Measurements from ENCODE around the gene RRAGA.
"Not testable (repeated sequence)": the region's sequence is repeated elsewhere in the genome, so short reads cannot be mapped to it uniquely, and the experiment has no call there.

The RRAGA gene, protein sequence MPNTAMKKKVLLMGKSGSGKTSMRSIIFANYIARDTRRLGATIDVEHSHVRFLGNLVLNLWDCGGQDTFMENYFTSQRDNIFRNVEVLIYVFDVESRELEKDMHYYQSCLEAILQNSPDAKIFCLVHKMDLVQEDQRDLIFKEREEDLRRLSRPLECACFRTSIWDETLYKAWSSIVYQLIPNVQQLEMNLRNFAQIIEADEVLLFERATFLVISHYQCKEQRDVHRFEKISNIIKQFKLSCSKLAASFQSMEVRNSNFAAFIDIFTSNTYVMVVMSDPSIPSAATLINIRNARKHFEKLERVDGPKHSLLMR

DNA sequence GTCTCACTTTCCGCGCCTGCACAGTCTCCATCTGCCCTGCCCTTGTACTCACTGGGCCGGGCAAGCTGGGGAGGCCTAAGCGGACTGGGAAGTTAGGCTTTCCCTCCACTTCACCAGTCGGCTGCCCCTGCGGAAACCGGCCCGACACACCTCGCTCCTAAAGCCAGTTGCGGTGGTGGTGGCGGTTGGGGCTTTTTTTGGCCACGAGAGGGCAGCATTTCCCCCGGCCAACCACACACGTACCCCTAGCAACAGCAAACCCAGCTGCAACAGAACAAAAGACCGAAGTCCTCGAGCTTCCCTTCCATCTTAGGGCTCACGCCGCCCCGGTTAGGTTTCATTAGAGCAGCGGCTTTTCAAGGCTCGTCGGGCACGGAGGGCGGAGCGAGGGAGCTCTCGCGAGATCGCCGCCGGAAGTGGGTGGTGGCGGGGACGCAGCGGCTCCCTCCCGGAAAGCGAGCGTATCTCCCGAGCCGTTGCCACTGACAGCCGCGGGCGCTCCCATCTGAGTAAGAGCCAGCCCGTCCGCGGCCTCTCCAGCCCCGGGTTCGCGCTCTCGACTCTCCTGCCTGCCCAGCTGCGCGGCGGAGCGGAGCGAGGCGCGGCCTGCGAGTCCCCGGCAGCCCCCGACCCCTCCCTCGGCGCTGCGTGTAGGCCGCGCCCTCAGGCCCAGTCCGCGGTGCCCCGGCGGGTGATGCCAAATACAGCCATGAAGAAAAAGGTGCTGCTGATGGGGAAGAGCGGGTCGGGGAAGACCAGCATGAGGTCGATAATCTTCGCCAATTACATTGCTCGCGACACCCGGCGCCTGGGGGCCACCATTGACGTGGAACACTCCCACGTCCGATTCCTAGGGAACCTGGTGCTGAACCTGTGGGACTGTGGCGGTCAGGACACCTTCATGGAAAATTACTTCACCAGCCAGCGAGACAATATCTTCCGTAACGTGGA is at the start of gene RRAGA:
Gene RRAGA (plus strand): TSS at position 462 of the 951 bp plus-strand sequence. CDS start 233 bp downstream, at position 695.
- peak; percentile 95 for DNase-seq (ENCODE audit: low spot score)

DNA sequence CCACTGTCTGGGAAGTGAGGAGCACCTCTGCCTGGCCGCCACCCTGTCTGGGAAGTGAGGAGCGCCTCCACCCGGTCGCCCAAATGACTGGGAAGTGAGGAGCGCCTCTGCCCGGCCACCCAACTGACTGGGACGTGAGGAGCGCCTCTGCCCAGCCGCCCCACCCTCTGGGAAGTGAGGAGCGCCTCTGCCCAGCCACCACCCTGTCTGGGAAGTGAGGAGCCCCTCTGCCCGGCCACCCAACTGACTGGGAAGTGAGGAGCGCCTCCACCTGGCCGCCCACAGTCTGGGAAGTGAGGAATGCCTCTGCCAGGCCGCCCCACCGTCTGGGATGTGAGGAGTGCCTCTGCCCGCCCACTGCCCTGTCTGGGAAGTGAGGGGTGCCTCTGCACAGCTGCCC is 49.1 kb upstream of the RRAGA start:
- no peak for DNase-seq (ENCODE audit: low spot score)

DNA sequence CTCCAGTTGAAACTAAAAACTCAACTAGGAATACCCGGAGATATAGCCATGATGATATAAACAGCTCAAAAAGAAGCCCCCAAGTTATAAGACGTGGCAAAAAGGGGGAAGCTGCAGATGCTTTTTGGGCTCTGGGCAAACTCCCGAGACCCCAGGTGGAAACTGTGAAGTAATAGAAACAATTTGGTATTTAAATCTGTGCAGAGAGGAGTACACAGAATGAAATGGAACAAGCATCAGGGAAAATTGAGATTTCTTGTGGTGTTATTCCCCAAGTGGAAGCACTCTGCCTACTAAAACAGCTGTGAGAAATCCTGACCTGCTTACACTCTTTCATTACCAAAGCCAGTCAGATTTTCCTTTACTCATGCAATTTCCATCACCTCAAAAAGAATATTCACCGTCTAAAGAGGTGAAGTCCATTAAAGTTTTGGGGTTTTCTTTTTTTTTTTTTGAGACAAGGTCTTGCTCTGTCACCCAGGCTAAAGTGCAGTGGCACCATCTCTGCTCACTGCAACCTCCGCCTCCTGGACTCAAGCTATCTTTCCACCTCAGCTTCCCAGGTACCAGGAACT is 39.7 kb upstream of the RRAGA start:
- DNase-seq (ENCODE audit: low spot score) = no peak

DNA sequence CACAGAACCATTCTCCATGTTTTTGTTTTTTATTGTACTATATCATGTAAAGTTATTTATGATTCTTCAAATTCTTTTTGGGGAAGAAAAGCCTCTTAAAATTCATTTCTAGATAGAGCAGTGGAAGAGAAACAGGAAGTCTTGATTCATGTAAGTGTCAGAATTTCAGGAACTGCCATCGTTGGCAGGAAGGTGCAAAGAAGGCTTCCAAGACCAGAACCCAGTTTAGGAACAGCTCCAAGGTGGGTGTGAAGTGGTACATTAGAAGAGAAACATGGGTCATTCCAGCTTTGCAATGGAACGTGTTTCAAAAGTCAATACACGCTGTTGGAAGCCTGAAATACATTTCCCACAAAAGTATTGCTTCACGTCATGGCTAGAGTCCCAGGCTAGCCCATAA is 31.0 kb upstream of the RRAGA start:
- DNase-seq (ENCODE audit: low spot score) = no peak

DNA sequence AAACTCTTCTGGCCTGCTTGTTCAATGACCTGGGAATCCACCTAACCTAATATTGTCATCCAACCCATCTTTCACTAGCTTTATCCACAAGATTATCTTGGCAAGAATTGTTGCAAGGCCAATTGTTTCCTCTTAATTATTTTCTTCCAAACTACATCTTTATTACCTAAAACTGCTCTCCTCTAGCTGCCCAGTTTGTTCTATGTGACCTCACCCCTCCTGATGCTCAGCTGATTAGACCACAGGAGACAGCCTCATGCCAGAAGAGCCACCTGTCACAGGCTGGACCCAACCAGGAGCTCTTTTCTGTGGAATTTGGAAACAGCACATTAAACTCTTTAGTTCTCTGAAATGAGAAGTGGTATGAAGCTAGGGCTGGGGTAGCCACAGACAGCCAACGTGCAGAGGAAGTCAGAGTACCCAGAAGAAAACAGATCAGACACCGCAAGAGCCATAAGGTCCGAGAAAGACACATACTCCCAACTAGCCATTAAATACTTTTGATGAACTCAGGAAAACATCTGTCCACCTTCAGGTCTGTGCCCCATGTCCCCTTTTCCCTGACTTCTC is 28.3 kb upstream of the RRAGA start:
- DNase-seq (ENCODE audit: low spot score) = no peak

DNA sequence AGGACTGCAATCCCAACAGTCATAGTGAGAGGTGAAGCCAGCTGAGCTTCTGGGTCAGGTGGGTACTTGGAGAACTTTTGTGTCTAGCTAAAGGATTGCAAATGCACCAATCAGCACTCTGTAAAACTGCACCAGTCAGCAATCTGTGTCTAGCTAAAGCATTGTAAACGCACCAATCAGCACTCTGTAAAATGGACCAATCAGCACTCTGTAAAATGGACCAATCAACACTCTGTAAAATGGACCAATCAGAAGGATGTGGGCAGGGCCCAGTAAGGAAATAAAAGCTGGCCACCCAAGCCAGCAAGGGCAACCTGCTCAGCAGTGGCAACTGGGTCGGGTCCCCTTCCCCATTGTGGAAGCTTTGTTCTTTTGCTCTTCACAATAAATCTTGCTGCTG is 27.6 kb upstream of the RRAGA start:
- DNase-seq (ENCODE audit: low spot score) = not testable (repeated sequence)

DNA sequence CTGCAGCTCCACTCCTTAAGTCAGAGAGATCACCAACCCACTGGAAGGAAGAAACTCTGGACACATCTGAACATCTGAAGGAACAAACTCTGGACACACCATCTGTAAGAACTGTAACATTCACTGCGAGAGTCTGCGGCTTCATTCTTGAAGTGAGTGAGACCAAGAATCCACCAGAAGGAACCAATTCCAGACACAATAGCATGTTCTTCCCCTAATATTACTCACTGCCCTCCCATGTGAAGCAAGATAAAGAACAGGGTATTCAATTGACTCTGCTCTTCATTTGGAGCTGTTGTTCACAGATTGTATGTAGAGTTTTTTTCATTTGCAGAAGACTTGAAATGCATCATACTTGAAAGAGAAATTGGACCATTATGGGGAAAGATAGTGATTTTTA is 27.0 kb upstream of the RRAGA start:
- DNase-seq (ENCODE audit: low spot score) = no peak

DNA sequence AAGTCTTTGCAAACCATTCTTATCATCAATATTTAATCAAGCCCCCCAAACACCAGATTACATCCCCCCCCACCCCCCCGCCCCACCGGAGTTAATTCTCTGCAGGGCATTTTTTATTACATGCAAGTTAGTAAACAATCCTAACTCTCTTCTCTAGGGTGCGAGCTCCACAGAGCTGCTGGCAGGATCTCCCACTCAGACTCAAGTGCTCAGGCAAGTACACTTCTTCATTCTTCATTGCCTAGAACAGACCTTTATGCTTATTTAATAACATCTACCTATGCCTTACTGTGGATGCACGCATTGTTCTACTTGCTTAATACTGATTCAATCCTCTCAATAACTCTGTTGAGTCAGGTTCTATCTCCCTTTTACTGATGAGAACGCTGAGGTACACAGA is 26.1 kb upstream of the RRAGA start:
- no peak for DNase-seq (ENCODE audit: low spot score)

DNA sequence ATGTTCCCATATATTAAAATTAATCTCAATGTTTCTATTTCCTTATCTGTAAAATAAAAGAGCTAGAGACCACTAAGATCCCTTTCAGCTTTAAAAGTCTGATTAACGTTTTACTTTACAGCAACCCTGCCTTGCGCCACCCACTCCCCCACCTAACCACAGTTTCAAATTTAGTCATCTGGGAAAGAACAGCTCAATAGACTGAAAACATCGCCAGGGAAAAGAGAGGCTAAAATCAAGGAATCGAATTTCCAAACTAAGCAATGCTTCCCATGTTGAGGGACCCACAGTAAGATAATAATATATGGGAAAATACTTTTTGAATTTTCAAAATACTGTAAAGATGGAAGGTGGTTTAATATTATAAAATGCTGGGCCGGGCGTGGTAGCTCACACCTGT is 22.9 kb upstream of the RRAGA start:
- DNase-seq (ENCODE audit: low spot score) = no peak

DNA sequence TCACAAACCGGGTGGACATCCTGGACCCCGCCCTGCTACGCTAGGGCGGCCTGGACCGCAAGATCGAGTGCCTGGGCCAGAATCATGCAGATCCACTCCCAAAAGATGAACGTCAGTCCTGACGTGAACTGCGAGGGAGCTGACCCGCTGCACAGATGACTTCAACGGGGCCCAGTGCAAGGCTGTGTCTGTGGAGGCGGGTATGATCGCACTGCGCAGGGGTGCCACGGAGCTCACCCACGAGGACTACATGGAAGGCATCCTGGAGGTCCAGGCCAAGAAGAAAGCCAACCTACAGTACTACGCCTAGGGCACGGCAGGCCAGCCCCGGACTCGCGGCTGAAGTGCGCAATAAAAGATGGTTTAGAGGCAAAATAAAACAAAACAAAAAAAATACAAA is 21.4 kb upstream of the RRAGA start:
- DNase-seq (ENCODE audit: low spot score) = no peak

DNA sequence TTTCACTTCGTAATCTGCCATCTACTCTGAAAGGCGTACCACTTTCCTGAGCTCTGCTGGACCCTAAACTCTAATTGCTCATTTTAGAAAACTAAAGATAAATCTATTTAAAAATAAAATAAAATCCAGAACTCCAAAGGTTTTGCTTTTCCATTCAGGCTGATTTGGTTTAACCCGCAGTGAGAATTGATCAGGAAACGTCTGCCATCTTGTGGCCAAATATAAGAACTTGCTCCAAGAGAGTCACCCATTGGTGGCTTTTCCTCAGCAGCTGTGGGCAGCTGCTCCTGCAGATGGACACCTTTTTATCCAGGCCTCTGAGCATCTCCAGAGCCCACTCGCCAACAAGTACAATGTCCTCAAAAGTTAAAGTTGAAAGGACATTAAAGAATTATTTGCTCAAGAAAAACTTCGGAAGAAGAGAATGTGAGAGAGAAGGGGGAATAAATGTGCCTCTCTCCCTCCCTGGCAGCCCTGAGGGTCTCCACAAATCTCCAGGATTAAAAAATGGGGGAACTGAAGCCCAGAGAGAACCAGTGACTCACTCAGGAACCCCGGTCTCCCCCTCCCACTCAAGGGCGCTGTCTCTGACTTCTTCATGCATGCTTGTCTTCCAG is 20.3 kb upstream of the RRAGA start:
- DNase-seq (ENCODE audit: low spot score) = peak; percentile 50

DNA sequence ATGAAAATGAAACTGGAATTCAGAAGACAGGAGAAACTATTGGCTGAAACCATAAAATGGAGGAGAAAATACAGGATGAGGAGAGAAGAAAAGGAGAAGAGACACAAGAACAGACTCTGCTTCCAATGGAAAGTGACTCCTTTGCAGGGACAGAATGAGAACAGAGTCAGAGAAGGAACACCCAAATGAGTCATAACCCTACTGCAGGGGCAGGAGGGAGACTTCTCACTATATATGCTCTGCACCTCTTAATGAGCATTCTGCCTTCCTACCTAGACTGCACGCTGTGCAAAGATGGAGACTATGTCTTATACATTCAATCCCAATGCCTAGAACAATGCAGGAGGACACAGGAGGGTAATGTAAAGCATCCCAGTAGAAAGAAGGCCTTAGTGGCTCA is 18.3 kb upstream of the RRAGA start:
- DNase-seq (ENCODE audit: low spot score) = no peak

DNA sequence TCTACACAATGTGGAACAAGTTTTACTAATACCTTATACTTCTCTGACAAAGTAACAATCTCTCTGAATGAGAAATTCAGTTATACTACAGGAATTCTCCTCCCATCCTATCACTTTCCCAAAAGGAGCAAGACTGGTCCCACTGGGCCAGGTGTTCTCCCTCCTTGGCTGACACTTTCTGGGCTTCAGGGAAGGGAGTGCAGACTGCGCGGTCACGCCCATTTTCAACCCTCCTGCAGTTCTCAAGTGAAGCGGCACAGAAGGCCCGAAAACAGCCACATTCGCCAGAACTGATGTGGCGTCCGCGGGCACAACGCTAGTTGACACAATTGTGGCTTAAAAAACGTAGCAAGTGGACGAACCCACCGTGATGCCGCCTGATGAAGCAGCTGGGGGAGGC is 16.8 kb upstream of the RRAGA start:
- DNase-seq (ENCODE audit: low spot score) = no peak

DNA sequence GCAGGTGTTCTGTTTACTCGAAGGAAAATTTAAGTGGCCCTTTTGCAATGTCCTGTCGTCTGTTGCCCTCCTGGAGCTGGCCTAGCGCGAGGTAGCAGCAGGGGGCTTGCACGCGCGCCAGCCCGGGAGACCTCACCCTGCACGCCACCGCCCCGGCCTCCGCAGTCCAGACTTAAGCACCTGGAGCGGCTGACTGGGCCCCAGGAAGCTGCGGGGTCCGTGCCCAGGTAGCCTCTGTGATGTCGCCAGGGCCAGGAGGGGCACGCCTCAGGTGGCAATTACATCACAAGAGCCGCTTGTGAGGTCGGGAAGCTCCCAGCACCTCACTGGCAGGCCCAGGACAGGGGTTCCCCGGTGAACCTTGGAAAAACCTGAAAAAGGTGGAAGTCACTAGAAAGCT is 16.2 kb upstream of the RRAGA start, which contains the start of gene SAXO1:
Gene SAXO1 (minus strand): TSS at position 195 of the 400 bp plus-strand sequence. CDS start 301 bp downstream, outside the sequence.
- DNase-seq (ENCODE audit: low spot score) = no peak

DNA sequence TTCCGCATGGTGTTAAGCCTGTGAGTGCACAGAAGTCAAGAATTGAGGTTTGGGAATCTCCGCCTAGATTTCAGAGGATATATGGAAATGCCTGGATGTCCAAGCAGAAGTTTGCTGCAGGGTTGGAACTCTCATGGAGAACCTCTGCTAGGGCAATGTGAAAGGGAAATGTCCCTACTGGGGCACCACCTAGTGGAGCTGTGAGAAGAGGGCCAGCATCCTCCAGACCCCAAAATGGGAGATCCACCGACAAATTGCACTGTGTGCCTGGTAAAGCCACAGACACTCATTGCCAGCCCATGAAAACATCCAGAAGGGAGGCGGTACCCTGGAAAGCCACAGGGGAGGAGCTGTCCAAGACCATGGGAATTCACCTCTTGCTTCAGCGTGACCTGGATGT is 12.6 kb upstream of the RRAGA start:
- no peak for DNase-seq (ENCODE audit: low spot score)

DNA sequence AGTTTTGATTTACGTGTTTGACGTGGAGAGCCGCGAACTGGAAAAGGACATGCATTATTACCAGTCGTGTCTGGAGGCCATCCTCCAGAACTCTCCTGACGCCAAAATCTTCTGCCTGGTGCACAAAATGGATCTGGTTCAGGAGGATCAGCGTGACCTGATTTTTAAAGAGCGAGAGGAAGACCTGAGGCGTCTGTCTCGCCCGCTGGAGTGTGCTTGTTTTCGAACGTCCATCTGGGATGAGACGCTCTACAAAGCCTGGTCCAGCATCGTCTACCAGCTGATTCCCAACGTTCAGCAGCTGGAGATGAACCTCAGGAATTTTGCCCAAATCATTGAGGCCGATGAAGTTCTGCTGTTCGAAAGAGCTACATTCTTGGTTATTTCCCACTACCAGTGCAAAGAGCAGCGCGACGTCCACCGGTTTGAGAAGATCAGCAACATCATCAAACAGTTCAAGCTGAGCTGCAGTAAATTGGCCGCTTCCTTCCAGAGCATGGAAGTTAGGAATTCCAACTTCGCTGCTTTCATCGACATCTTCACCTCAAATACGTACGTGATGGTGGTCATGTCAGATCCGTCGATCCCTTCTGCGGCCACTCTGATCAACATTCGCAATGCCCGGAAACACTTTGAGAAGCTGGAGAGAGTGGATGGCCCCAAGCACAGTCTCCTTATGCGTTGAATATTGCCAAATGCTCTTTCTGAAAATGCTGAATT is 850 bp downstream of the RRAGA start:
- peak; percentile 35 for DNase-seq (ENCODE audit: low spot score)

DNA sequence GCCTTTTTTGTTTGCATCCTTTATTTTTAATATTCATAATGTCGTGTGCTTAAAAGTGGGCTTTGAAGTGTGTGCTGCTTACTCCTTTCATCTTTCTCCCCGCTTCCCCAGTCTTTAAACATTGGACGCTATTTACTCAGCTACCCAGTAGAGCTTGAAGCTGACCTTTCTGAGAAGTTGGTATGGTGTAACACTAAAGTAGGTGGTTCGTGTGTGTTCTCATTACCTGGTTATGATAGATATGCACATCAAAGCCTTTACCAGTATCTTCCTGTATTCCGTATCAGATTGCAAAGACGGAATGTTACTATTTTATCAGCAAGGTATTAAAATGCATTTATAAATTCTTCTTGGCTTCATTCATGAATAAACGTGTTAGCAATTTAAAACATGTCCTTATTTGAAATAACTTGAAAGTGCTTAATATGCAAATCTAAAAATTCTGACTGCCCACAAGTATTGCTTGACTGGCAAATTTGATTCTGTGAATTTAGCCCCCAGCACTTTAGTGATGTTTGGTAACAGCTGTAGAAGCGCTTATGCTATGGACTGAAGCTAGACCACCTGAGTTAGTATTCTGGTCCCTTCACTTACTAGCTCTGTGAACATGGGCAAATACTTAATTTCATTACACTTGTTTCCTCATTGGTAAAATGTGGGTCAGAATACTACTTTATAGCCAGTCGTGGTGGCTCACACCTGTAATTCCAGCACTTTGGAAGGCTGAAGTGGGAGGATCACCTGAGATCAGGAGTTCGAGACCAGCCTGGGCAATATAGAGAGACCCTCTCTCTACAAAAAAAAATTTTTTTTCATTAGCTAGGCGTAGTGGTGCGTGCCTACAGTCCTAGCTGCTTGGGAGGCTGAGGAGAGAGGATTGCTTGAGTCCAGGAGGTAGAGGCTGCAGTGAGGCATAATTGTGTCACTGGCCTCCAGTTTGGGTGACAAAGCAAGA is 1.7 kb downstream of the RRAGA start:
- DNase-seq (ENCODE audit: low spot score) = no peak

DNA sequence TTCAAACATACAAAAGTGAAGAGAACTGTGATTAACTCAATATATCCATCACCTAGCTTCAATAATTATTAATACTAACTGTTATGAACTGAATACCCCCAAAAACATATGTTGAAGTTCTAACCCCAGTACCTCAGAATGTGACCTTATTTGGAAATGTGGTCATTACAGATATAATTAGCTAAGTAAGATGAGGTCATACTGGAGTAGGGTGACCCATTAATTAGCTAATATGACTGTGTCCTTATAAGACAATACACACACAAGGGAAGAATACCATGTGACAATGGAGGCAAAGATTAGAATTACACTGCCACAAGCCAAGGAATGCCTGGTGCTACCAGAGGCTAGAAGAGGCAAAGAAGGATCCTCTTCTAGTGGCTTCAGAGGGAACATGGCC is 7.8 kb downstream of the RRAGA start:
- no peak for DNase-seq (ENCODE audit: low spot score)

DNA sequence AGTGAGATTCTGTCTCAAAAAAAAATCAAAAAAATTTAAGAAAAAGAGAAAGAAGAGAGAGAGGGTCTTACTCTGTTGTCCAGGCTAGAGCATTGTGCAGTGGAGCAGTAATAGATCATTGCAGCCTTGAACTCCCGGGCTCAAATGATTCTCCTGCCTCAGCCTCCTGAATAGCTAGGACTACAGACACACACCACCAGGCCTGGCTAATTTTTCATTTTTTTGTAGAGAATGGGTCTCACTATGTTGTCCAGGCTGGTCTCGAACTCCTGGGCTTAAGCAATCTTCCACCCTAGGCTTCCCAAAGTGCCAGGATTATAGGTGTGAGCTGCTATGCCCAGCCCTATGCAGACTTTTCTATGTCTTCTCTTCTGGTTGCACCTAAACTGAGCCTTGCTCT is 25.0 kb downstream of the RRAGA start:
- no peak for DNase-seq (ENCODE audit: low spot score)

DNA sequence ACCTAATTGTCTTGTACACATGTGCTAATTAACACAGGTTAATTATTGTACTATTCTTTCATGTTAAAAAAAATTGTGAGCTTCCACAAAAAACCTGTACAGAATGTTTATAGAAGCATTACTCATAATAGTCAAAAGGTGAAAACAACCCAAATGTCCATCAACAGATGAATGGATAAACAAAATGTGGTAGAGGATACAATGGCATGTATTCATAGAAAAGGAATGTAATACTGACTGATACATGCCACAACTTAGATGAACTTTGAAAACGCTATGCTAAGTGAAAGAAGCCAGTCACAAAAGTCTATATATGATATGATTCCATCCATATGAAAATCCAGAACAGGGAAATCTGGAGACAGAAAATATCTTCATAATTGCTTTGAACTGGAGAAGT is 25.6 kb downstream of the RRAGA start:
- DNase-seq (ENCODE audit: low spot score) = no peak
